Activated B cell treated with CpG ODN at 0.5 μM for 24 hours (primary cell): ENCODE data around the gene MAPK8IP2. TPM values are rescaled to one million over a fixed set of nuclear protein-coding genes. Genes with fewer than 3 reads are reported as not detected.

Experiments
- ATAC-seq: fragments of 200-7000 bp; cut with Tn5 transposase; one replicate; pipeline ENCODE4 v1.10.0; 2021; ENCODE audit warnings: low read depth, mild to moderate bottlenecking, moderate library complexity
- CTCF ChIA-PET: fragments of 350-600 bp; sonication (Branson Sonifier 250); formaldehyde crosslinking; loops from one replicate; lab custom pipeline; 2021; ENCODE audit warnings: antibody characterized with exemption; lab: Charles Lee
- POLR2A ChIA-PET: fragments of 350-600 bp; sonication (Branson Sonifier 250); formaldehyde crosslinking; loops from one replicate; lab custom pipeline; 2021; ENCODE audit warnings: antibody characterized with exemption; lab: Charles Lee
- DNase-seq: peaks from one replicate; pipeline ENCODE4 v3.0.0; 2022
- H3K27ac Mint-ChIP-seq: one replicate; pipeline ENCODE4 v1.8.0; 2020; ENCODE audit warnings: mixed read lengths
- H3K27me3 Mint-ChIP-seq: one replicate; pipeline ENCODE4 v1.8.0; 2021; ENCODE audit warnings: mixed read lengths
- H3K36me3 Mint-ChIP-seq: one replicate; pipeline ENCODE4 v1.8.0; 2021; ENCODE audit warnings: low read depth, mixed read lengths
- H3K4me1 Mint-ChIP-seq: one replicate; pipeline ENCODE4 v1.8.0; 2021; ENCODE audit warnings: mixed read lengths
- H3K4me3 Mint-ChIP-seq: one replicate; pipeline ENCODE4 v1.8.0; 2020; ENCODE audit warnings: mild to moderate bottlenecking, mixed read lengths
- H3K9me3 Mint-ChIP-seq: one replicate; pipeline ENCODE4 v1.8.0; 2020; ENCODE audit warnings: mixed read lengths
- CTCF ChIP-seq: fragments of 200-600 bp; IDR thresholded peaks from one replicate; pipeline ENCODE4 v1.8.0; 2022; ENCODE audit warnings: antibody characterized with exemption, mild to moderate bottlenecking
- intact Hi-C: fragments of 100-400 bp; cut with micrococcal nuclease; formaldehyde crosslinking; loops from one replicate; pipeline ENCODE4 v1.15.1; 2024
- total RNA-seq: library from RNA; stranded (reverse); gene quantifications from 2 replicates; pipeline ENCODE4 v1.2.3, GENCODE V29; 2022

MAPK8IP2 gene
- total RNA-seq, 1 donor from 2014 or later = 0.18 TPM

GRCh38 chr22:50625131-50625567 lies 24.6 kb downstream of the MAPK8IP2 start:
- H3K9me3 Mint-ChIP-seq = no peaks in the 10 kb centered on the region
- no peak overlapping the region for H3K27ac Mint-ChIP-seq
- DNase-seq = no peak
- no peak for TF ChIP-seq CTCF
- no peak overlapping the region for H3K4me3 Mint-ChIP-seq
- peaks cover 10% of the 10 kb centered on the region for H3K36me3 Mint-ChIP-seq
- H3K27me3 Mint-ChIP-seq = no peaks in the 10 kb centered on the region
- POLR2A ChIA-PET = interaction anchor here (0.5 to 0.7 kb wide), 2 partner anchors 98 to 853 kb away, joined by 3 to 4 read pairs; no protein-coding TSS in a partner anchor
- CTCF ChIA-PET = no interaction called here
- intact Hi-C loops = no loop called here
- H3K4me1 Mint-ChIP-seq = peaks cover 42% of the 10 kb centered on the region
- no peak for ATAC-seq

GRCh38 chr22:50625568-50626313 lies 25.1 kb downstream of the MAPK8IP2 start:
- Mint-ChIP-seq H3K4me3 (no peak overlapping the region), H3K4me1 (peaks cover 36% of the 10 kb centered on the region), H3K27me3 (no peaks in the 10 kb centered on the region), H3K36me3 (peaks cover 10% of the 10 kb centered on the region), H3K9me3 (no peaks in the 10 kb centered on the region), H3K27ac (no peak overlapping the region)
- TF ChIP-seq CTCF = no peak
- no peak for DNase-seq
- CTCF ChIA-PET = no interaction called here
- intact Hi-C loops = no loop called here
- ATAC-seq = no peak
- POLR2A ChIA-PET = interaction anchor here (0.5 to 0.7 kb wide), 2 partner anchors 98 to 854 kb away, joined by 3 to 4 read pairs; no protein-coding TSS in a partner anchor

- Mint-ChIP-seq H3K27ac (peak overlapping the region; percentile 41), H3K4me3 (peak overlapping the region; percentile 67), H3K36me3 (peaks cover 10% of the 10 kb centered on the region), H3K27me3 (no peaks in the 10 kb centered on the region), H3K4me1 (peaks cover 29% of the 10 kb centered on the region), H3K9me3 (no peaks in the 10 kb centered on the region)
- no peak for TF ChIP-seq CTCF
- POLR2A ChIA-PET = no interaction called here
- CTCF ChIA-PET = no interaction called here
- intact Hi-C loops = no loop called here
- DNase-seq (no peak), ATAC-seq (no peak)
These were observed 25.8 kb downstream of the MAPK8IP2 start for GRCh38 chr22:50626314-50626849.

- H3K4me1 Mint-ChIP-seq = peaks cover 23% of the 10 kb centered on the region
- H3K36me3 Mint-ChIP-seq = peaks cover 10% of the 10 kb centered on the region
- DNase-seq (no peak), ATAC-seq (no peak)
- TF ChIP-seq CTCF = no peak
- intact Hi-C loops = no loop called here
- peak overlapping the region; percentile 85 for H3K4me3 Mint-ChIP-seq
- no peaks in the 10 kb centered on the region for H3K9me3 Mint-ChIP-seq
- POLR2A ChIA-PET = interaction anchor here (0.6 to 1.5 kb wide), 2 partner anchors 97 to 454 kb away, joined by 3 to 5 read pairs; partner anchors contain the start of gene TYMP
- peak overlapping the region; percentile 41 for H3K27ac Mint-ChIP-seq
- no peaks in the 10 kb centered on the region for H3K27me3 Mint-ChIP-seq
- CTCF ChIA-PET = interaction anchor here (0.8 to 1.2 kb wide), 2 partner anchors 14 to 15 kb away, joined by 3 read pairs; no protein-coding TSS in a partner anchor
These were observed 26.5 kb downstream of the MAPK8IP2 start for GRCh38 chr22:50626850-50627641.
